SKM-1 (cell line): Measurements from ENCODE around the gene ECHS1.

Experiments
- DNase-seq: peaks from one replicate; lab custom pipeline; 2025; ENCODE audit not compliant: unreplicated experiment; lab: John Stamatoyannopoulos, UW

The ECHS1 gene

GRCh38 chr10:133343558-133343957, 29.6 kb downstream of the ECHS1 start:
- no peak for DNase-seq

DNA sequence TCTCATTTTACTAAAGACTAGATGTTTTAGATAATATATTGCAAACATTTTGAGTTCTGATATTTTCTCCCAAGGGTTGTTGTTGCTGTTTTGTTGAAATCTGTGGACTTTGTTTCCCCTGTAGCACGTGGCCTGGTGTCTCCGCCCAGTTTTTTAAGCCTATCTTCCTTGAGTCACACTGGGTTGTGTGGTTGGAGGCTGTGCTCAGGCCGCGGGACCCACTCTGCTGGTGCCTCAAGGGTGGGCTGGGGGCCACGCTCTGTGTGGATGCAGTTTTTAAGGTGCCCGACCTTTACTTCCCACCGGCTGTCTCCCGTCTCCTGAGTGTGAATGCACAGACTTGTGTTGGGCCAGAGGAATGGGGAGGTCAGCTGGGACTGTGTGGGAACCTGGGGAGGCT, 30.2 kb downstream of the ECHS1 start:
- no peak for DNase-seq

DNA sequence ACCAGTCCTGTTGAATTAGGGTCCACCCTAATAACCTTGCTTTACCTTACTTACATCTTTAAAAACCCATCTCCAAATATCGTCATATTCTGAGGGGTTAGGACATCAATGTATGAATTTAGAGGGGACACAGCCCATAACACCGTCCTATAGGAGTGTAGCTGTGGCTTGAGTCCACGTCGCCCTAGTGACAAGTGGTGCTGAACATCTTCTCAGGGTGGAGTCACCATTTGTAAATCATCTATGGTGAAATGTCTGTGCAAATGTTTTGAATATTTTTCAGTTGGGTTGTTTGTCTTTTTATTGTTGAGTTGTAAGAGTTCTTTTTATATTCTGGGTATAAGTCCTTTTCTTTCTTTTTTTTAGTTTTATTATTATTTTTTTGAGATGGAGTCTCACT, 31.2 kb downstream of the ECHS1 start:
- DNase-seq = no peak

GRCh38 chr10:133339708-133340380, 33.3 kb downstream of the ECHS1 start:
- DNase-seq = no peak

GRCh38 chr10:133338080-133339071, 34.8 kb downstream of the ECHS1 start:
- DNase-seq = no peak

- DNase-seq = no peak
Observed at GRCh38 chr10:133337370-133337725, 35.8 kb downstream of the ECHS1 start.

- no peak for DNase-seq
Observed at GRCh38 chr10:133336577-133337369, 36.4 kb downstream of the ECHS1 start, which contains the start of gene CALY. Gene CALY (minus strand): TSS chr10:133336896. CDS start chr10:133328989, 7,907 bp downstream.

- DNase-seq = no peak
Observed at GRCh38 chr10:133336118-133336576, 37.0 kb downstream of the ECHS1 start.

- no peak for DNase-seq
Observed at GRCh38 chr10:133335246-133336117, 37.7 kb downstream of the ECHS1 start.

DNA sequence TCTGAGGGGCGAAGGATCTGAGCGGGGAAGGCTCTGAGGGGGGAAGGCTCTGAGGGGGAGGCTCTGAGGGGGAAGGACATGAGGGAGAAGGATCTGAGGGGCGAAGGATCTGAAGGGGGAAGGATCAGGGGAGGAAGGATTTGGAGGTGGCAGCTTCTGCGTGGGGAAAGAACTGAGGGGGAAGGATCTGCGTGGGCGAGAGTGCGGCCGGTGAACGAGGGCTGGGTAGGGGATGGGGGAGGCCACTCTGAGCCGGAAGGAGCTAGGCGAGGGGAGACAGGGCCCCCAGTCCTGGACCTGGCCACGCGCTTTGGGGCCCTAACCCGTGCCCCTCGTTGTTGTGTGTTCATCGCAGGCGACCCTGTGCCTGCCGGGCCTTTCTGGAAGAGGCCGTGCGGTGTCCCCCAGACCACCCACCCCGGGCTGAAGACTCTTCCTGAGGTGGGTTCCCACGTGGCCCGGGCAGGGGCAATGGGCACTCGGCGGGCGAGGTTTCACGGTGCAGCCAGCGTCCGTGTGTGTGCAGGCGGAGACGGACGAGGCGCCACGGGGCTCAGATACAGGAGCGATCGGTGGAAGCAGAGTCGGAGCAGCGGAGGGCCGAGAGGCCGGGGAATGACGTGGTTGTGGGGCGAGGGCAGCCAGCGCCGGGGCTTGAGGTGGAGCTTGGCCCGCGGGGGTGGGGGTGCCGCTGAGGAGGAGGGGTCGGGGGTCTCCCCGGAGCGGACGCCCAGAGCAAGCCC, 38.5 kb downstream of the ECHS1 start:
- DNase-seq = no peak

DNA sequence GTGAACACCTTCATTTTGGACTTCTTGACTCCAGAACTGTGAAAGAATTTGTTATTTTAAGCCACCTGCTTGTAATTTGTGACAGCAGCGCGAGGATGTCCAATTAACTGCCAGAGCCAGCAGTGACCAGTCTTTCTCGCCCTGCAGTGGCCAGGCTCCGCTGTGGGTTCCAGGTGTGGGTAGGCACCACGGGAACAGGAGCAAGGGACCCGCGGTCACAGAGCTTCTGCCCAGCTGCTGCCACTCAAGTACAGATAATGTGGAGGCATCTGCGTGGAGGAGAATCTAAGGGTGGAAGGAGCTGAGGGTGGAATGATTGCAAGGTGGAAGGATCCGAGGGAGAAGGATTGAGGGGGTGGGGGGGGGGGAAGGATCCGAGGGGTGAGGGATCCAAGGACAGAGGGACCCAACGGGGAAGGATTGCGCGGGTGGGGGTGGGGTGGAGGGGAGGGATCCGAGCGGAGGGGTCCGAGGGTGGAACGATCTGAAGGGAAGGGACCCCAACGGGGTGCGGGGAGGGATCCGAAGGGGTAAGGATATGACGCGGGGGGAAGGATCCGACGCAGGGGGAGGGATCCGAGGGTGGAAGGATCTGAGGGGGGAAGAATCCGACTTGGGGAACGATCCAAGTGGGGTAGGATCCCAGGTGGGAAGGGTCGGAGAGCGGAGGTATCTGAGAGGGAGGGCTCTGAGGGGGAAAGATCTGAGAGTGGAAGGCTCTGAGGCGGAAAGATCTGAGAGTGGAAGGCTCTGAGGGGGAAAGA, 40.0 kb downstream of the ECHS1 start:
- DNase-seq = no peak

- peak; percentile 71 for DNase-seq
Observed at GRCh38 chr10:133329491-133330202, 43.5 kb downstream of the ECHS1 start.

- no peak for DNase-seq
Observed at GRCh38 chr10:133328358-133329343, 44.5 kb downstream of the ECHS1 start.

- DNase-seq = no peak
Observed at GRCh38 chr10:133327651-133328357, 45.4 kb downstream of the ECHS1 start.

GRCh38 chr10:133326745-133327650, 46.2 kb downstream of the ECHS1 start:
- no peak for DNase-seq
